Testis (tissue), 3 donors: ENCODE measurements around the gene TPRN. TPM values are rescaled to one million over a fixed set of nuclear protein-coding genes. Genes with fewer than 3 reads are reported as not detected.
A peak's percentile ranks its signal among the peaks of the same experiment; 100 is the strongest.

Source experiments
- DNase-seq: peaks from one replicate; pipeline ENCODE4 v3.0.0-alpha.2; 2019
- H3K27ac ChIP-seq, 2 donors: fragments of 200-600 bp; sonication (generic); one replicate each; pipeline ENCODE4 v1.5.1; 2019
- H3K27me3 ChIP-seq: fragments of 200-600 bp; sonication (generic); one replicate; pipeline ENCODE4 v1.5.1; 2019
- H3K36me3 ChIP-seq: fragments of 200-600 bp; sonication (generic); one replicate; pipeline ENCODE4 v1.5.1; 2017; ENCODE audit warnings: low read depth; ENCODE audit errors: missing control alignments
- H3K4me1 ChIP-seq: fragments of 200-600 bp; sonication (generic); one replicate; pipeline ENCODE4 v1.5.1; 2019
- H3K4me3 ChIP-seq, 2 donors: fragments of 200-600 bp; sonication (generic); one replicate each; pipeline ENCODE4 v1.5.1; 2017 to 2019
- H3K9me3 ChIP-seq: fragments of 200-600 bp; sonication (generic); one replicate; pipeline ENCODE4 v1.5.1; 2017
- POLR2A ChIP-seq: fragments of 450-650 bp; IDR thresholded peaks from one replicate; pipeline ENCODE4 v1.6.1; 2017; ENCODE audit warnings: antibody characterized with exemption, mild to moderate bottlenecking, moderate library complexity
- WGBS, 2 donors: methylation state at CpG; one replicate each; pipeline ENCODE4 v1.1.5; 2018; 5-methylcytosine and 5-hydroxymethylcytosine counted together
- intact Hi-C: fragments of 100-400 bp; cut with DNase I; formaldehyde crosslinking; loops from one replicate; pipeline ENCODE4 v1.15.1; 2023; ENCODE audit warnings: low total_unique reads
- polyA plus RNA-seq: library from polyadenylated mRNA; stranded (reverse); fragments of 350-450 nt; fragmentation: Illumina TruSeq; extraction: RNeasy Lipid Tissue Mini Kit (QIAGEN cat#74804); gene quantifications from one replicate; pipeline ENCODE4 v1.2.3, GENCODE V29; 2014; ENCODE audit warnings: low read depth, low replicate concordance; ENCODE audit not compliant: insufficient read depth
- total RNA-seq, 2 donors: library from RNA; depleted of rRNA; stranded (reverse); fragments of >200 nt; gene quantifications; one replicate each; pipeline ENCODE4 v1.2.3, GENCODE V29; 2016
- TF ChIP-seq, protein P1 (sequence below), 3 experiments: fragments of 450-650 bp in 2 of 3; fragments of 200-600 bp in 1 of 3; sonication (generic) in 1 of 3; IDR thresholded peaks; one replicate each; pipeline ENCODE4 v1.5.1; 2016 to 2019; ENCODE audit warnings: antibody characterized with exemption in 3 of 3, mild to moderate bottlenecking in 2 of 3, moderate library complexity in 1 of 3

The TPRN gene
- total and polyA plus RNA-seq, 3 donors from 2014 or later = 17.2 to 35.2 (median 25.9) TPM

DNA sequence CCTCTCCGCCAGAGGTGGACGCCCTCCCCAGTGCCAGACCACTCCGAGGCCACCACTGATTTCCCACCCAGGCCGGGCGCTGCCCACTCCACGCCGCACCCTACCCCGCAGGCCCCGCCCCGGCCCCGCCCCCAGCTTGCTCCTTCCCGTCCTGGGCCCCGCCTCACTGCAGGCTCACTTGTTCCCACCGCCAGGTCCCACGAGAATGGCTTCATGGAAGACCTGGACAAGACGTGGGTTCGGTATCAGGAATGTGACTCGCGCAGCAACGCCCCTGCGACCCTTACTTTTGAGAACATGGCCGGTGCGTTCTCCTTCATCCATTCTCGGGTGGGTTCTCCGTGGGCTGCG, 37.2 kb downstream of the TPRN start:
- intact Hi-C loops = no loop called here
- H3K9me3 ChIP-seq = no peaks in the 10 kb centered on the region
- no peak for DNase-seq

GRCh38 chr9:137162505-137163364, 37.8 kb downstream of the TPRN start:
- intact Hi-C loops = no loop called here
- H3K4me3 ChIP-seq = peak overlapping the region in 1 of 2 donors; percentile 24
- peaks cover 13% of the 10 kb centered on the region for H3K4me1 ChIP-seq
- peak; percentile 50 for DNase-seq
- no peak for TF ChIP-seq POLR2A
- TF ChIP-seq, protein P1, sequence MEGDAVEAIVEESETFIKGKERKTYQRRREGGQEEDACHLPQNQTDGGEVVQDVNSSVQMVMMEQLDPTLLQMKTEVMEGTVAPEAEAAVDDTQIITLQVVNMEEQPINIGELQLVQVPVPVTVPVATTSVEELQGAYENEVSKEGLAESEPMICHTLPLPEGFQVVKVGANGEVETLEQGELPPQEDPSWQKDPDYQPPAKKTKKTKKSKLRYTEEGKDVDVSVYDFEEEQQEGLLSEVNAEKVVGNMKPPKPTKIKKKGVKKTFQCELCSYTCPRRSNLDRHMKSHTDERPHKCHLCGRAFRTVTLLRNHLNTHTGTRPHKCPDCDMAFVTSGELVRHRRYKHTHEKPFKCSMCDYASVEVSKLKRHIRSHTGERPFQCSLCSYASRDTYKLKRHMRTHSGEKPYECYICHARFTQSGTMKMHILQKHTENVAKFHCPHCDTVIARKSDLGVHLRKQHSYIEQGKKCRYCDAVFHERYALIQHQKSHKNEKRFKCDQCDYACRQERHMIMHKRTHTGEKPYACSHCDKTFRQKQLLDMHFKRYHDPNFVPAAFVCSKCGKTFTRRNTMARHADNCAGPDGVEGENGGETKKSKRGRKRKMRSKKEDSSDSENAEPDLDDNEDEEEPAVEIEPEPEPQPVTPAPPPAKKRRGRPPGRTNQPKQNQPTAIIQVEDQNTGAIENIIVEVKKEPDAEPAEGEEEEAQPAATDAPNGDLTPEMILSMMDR (IDR thresholded peaks at IDR 0.05) = no peak
- H3K27ac ChIP-seq = no peak overlapping the region
- H3K36me3 ChIP-seq = no peaks in the 10 kb centered on the region
- no peaks in the 10 kb centered on the region for H3K9me3 ChIP-seq
- WGBS, 2 donors = 5 to 6% methylated on average over 7 to 56 of the region's 74 CpGs
- H3K27me3 ChIP-seq = no peaks in the 10 kb centered on the region

More for the DNA sequence above, 37.2 kb downstream of the TPRN start:
- Histone ChIP-seq H3K4me3 (peak overlapping the region in 1 of 2 donors; percentile 24), H3K4me1 (peaks cover 19% of the 10 kb centered on the region), H3K36me3 (no peaks in the 10 kb centered on the region), H3K27me3 (no peaks in the 10 kb centered on the region), H3K27ac (no peak overlapping the region)
- 11 to 25% methylated on average over 15 to 25 of the region's 26 CpGs for WGBS, 2 donors
- TF ChIP-seq, protein P1 (IDR thresholded peaks at IDR 0.05) = no peak
- no peak for TF ChIP-seq POLR2A

DNA sequence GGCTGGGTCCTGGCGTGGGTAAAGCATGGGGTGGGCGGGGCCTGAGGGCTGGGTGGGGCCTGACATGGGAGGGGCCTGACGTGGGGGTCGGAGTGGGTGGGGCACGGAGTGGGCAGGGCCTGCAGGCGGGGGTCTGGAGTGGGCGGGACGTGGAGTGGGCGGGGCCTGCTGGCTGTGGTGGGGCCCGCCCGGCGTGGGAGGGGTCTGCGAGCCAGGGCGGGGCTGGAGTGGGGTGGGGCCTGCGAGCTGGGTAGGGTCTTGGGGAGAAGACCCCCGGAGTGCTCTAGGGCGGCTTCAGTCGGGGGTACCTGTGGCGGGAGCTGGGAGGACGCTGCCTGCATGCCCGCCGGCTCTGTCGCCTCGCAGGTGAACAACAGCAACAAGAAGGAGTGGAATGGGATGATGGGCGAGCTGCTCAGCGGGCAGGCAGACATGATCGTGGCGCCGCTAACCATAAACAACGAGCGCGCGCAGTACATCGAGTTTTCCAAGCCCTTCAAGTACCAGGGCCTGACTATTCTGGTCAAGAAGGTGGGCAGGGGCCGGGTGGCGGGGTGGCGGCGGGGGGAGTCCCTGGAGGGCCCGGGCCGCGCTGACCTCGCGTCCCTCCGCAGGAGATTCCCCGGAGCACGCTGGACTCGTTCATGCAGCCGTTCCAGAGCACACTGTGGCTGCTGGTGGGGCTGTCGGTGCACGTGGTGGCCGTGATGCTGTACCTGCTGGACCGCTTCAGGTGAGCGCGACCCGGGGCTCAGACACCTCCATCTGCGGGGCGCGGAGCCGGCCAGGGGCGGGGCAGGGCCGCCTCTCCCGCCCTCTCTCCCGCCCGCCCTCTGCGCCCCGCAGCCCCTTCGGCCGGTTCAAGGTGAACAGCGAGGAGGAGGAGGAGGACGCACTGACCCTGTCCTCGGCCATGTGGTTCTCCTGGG, 38.7 kb downstream of the TPRN start:
- 0 to 3% methylated on average over 14 to 47 of the region's 71 CpGs for WGBS, 2 donors
- TF ChIP-seq, protein P1 (IDR thresholded peaks at IDR 0.05) = no peak
- TF ChIP-seq POLR2A = no peak
- Histone ChIP-seq H3K27me3 (no peaks in the 10 kb centered on the region), H3K4me3 (peak overlapping the region in 1 of 2 donors; percentile 3), H3K9me3 (no peaks in the 10 kb centered on the region), H3K36me3 (no peaks in the 10 kb centered on the region), H3K4me1 (peaks cover 7% of the 10 kb centered on the region), H3K27ac (no peak overlapping the region)
- DNase-seq = no peak
- intact Hi-C loops = no loop called here

- Histone ChIP-seq H3K27me3 (no peaks in the 10 kb centered on the region), H3K9me3 (no peaks in the 10 kb centered on the region), H3K36me3 (no peaks in the 10 kb centered on the region), H3K4me3 (no peak overlapping the region), H3K4me1 (peaks cover 11% of the 10 kb centered on the region), H3K27ac (no peak overlapping the region)
- no peak for DNase-seq
- TF ChIP-seq POLR2A = no peak
- TF ChIP-seq, protein P1 (IDR thresholded peaks at IDR 0.05) = no peak
- WGBS, 2 donors = 17 to 27% methylated on average over 42 to 56 of the region's 56 CpGs
- intact Hi-C loops = no loop called here
Observed at GRCh38 chr9:137160716-137161557, 39.6 kb downstream of the TPRN start.
